Measurements from ENCODE around the gene SLIT1.

- TF ChIP-seq CTCF (IDR thresholded peaks at IDR 0.05; ENCODE audit: low read length) (no peak), EZH2 (IDR thresholded peaks at IDR 0.05; ENCODE audit: borderline replicate concordance, low read length) (no peak)
These were observed 80.5 kb downstream of the SLIT1 start for GRCh38 chr10:97105303-97105702.
